Upper lobe of left lung (tissue), 4 donors: ENCODE data around the gene CCAR1.
"Not testable (repeated sequence)": the region's sequence is repeated elsewhere in the genome, so short reads cannot be mapped to it uniquely, and the experiment has no call there.

ENCODE experiments used
- POLR2A ChIP-seq, 4 donors: fragments of 450-650 bp; IDR thresholded peaks; one replicate each; pipeline ENCODE4 v1.5.1; 2016 to 2017; ENCODE audit warnings: antibody characterized with exemption in 4 of 4, mild to moderate bottlenecking in 2 of 4
- POLR2AphosphoS5 ChIP-seq, 2 donors: sonication (generic); formaldehyde crosslinking; IDR thresholded peaks; one replicate each; pipeline ENCODE4 v1.5.1; 2017; ENCODE audit warnings: antibody characterized with exemption in 2 of 2
- TF ChIP-seq, protein P1 (sequence below), 6 experiments: fragments of 450-650 bp in 4 of 6; fragments of 200-600 bp in 2 of 6; sonication (generic) in 2 of 6; IDR thresholded peaks; one replicate each; pipeline ENCODE4 v1.5.1; 2016 to 2019; ENCODE audit warnings: antibody characterized with exemption in 6 of 6

DNA sequence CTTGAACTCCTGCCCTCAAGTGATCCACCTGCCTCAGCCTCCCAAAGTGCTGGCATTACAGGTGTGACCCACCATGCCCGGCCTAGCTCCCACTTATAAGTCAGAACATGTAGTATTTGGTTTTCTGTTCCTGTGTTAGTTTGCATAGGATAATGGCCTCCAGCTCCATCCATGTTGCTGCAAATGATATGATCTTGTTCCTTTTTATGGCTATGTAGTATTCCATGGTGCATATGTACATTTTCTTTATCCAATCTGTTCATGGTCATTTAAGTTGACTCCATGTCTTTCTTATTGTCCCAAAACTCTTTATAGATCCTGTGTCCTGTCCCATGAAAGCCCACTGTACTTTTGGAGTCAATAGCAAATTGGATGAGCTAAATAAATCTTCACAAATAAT is 99.3 kb downstream of the CCAR1 start:
- TF ChIP-seq, protein P1, sequence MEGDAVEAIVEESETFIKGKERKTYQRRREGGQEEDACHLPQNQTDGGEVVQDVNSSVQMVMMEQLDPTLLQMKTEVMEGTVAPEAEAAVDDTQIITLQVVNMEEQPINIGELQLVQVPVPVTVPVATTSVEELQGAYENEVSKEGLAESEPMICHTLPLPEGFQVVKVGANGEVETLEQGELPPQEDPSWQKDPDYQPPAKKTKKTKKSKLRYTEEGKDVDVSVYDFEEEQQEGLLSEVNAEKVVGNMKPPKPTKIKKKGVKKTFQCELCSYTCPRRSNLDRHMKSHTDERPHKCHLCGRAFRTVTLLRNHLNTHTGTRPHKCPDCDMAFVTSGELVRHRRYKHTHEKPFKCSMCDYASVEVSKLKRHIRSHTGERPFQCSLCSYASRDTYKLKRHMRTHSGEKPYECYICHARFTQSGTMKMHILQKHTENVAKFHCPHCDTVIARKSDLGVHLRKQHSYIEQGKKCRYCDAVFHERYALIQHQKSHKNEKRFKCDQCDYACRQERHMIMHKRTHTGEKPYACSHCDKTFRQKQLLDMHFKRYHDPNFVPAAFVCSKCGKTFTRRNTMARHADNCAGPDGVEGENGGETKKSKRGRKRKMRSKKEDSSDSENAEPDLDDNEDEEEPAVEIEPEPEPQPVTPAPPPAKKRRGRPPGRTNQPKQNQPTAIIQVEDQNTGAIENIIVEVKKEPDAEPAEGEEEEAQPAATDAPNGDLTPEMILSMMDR (IDR thresholded peaks at IDR 0.05) = not testable (repeated sequence)
- not testable (repeated sequence) for TF ChIP-seq POLR2A, POLR2AphosphoS5 (IDR thresholded peaks at IDR 0.05)
